Esophagus muscularis mucosa (tissue), 3 donors: ENCODE data around the gene CBLB.

Experiments
- POLR2AphosphoS5 ChIP-seq, 2 donors: sonication (generic); formaldehyde crosslinking; IDR thresholded peaks; one replicate each; pipeline ENCODE4 v1.6.1; 2017; ENCODE audit warnings: antibody characterized with exemption in 2 of 2
- TF ChIP-seq, protein P1 (sequence below), 3 experiments: fragments of 200-600 bp in 2 of 3; fragments of 450-650 bp in 1 of 3; sonication (generic) in 2 of 3; IDR thresholded peaks; one replicate each; pipeline ENCODE4 v1.5.1; 2017 to 2019; ENCODE audit warnings: antibody characterized with exemption in 3 of 3, mild to moderate bottlenecking in 2 of 3, moderate library complexity in 1 of 3

DNA sequence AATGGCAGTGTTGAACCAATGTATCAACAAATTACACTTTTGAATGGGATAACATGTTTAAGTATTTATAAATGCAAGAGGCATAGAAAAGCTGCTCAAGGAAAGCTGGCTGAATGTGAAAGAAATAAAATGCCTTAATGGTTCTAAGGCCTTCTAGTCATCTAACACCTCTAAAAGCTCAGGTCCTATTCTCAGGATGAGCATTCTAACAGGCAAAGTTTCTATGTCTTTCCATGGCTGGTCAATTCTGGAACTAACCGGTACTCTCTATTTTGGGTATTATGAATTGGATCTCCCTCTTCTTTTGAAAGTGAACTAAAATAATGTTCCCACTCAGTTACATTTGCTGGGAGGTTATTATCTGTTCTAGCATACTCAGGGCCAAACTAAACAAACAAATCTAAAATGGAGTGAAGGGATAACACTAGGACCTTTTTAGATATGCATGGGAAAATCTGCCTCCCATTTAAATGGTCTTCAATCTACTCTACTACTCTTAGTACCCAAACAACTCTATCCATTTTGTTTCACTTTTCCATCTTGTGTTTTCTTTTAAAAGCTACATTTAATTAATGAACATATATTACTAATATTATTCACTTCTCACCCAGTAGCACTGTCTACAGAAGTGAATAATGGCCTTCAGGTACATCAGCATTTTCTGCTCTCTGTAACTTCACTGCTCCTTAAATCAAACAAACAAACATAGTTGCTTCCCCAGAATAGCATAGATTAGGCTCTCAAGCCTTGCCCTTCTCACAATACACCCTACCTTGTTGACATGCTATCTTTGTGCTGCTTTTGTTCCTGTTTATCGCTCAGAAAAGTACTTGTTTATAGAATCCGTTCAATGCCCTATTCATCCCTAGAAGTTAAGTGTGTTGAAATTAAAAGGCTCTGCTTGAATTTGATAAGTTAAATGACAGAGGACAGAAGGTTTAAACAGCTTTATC, 46.4 kb downstream of the CBLB start:
- TF ChIP-seq, protein P1, sequence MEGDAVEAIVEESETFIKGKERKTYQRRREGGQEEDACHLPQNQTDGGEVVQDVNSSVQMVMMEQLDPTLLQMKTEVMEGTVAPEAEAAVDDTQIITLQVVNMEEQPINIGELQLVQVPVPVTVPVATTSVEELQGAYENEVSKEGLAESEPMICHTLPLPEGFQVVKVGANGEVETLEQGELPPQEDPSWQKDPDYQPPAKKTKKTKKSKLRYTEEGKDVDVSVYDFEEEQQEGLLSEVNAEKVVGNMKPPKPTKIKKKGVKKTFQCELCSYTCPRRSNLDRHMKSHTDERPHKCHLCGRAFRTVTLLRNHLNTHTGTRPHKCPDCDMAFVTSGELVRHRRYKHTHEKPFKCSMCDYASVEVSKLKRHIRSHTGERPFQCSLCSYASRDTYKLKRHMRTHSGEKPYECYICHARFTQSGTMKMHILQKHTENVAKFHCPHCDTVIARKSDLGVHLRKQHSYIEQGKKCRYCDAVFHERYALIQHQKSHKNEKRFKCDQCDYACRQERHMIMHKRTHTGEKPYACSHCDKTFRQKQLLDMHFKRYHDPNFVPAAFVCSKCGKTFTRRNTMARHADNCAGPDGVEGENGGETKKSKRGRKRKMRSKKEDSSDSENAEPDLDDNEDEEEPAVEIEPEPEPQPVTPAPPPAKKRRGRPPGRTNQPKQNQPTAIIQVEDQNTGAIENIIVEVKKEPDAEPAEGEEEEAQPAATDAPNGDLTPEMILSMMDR (IDR thresholded peaks at IDR 0.05), result no peak
- no peak for TF ChIP-seq POLR2AphosphoS5 (IDR thresholded peaks at IDR 0.05)
